Ovary (tissue), 9 donors: Measurements from ENCODE around the gene PACSIN2. TPM values are rescaled to one million over a fixed set of nuclear protein-coding genes. Genes with fewer than 3 reads are reported as not detected.

Source experiments
- DNase-seq, 5 donors: peaks; one replicate each; pipeline ENCODE4 v3.0.0-alpha.2; 2019 to 2020
- H3K27ac ChIP-seq, 2 donors: fragments of 200-600 bp; one replicate each; pipeline versions ENCODE4 v1.5.1 to v1.8.0; 2019 to 2022
- H3K27me3 ChIP-seq: fragments of 200-600 bp; one replicate; pipeline ENCODE4 v1.8.0; 2022
- H3K36me3 ChIP-seq: fragments of 200-600 bp; sonication (generic); one replicate; pipeline ENCODE4 v1.5.1; 2019
- H3K4me1 ChIP-seq: one replicate; pipeline ENCODE4 v1.8.1; 2013; ENCODE audit warnings: mild to moderate bottlenecking, moderate library complexity; ENCODE audit not compliant: insufficient read depth
- H3K4me3 ChIP-seq: fragments of 200-600 bp; sonication (generic); one replicate; pipeline ENCODE4 v1.5.1; 2017
- H3K9me3 ChIP-seq, 2 donors: fragments of 200-600 bp in 1 of 2; sonication (generic) in 1 of 2; one replicate each; pipeline versions ENCODE4 v1.5.1 to v1.8.1; 2013 to 2019; ENCODE audit warnings: mild to moderate bottlenecking in 1 of 2, moderate library complexity in 1 of 2
- CTCF ChIP-seq, 3 donors: fragments of 450-650 bp in 2 of 3; fragments of 200-600 bp in 1 of 3; IDR thresholded peaks; one replicate each; pipeline versions ENCODE4 v1.5.1 to v1.8.0; 2016 to 2022; ENCODE audit warnings: antibody characterized with exemption in 3 of 3, mild to moderate bottlenecking in 1 of 3
- EP300 ChIP-seq: sonication (generic); formaldehyde crosslinking; IDR thresholded peaks from one replicate; pipeline ENCODE4 v1.6.1; 2017; ENCODE audit warnings: antibody characterized with exemption
- POLR2A ChIP-seq: fragments of 450-650 bp; IDR thresholded peaks from one replicate; pipeline ENCODE4 v1.6.1; 2017; ENCODE audit warnings: antibody characterized with exemption, mild to moderate bottlenecking, moderate library complexity
- WGBS, 3 donors: extraction: QIAGEN DNeasy Blood & Tissue Kit in 1 of 3; methylation state at CpG; one replicate each; pipeline versions ENCODE4 v1.1.5 to v1.1.7; 2013 to 2017; 5-methylcytosine and 5-hydroxymethylcytosine counted together
- intact Hi-C, 4 donors: fragments of 100-400 bp; cut with DNase I; formaldehyde crosslinking; loops; one replicate each; pipeline versions ENCODE4 v1.11.0 to v1.15.1; 2022 to 2023
- polyA plus RNA-seq, 2 donors: library from polyadenylated mRNA; stranded (reverse); fragments of 200-250 nt in 1 of 2; fragments of 350-450 nt in 1 of 2; fragmentation: Illumina TruSeq in 1 of 2; extraction: RNeasy Lipid Tissue Mini Kit (QIAGEN cat#74804) in 1 of 2; gene quantifications; one replicate each; pipeline ENCODE4 v1.2.3, GENCODE V29; 2013 to 2014
- total RNA-seq, 7 donors: library from RNA; depleted of rRNA in 2 of 7; stranded (reverse); fragments of >200 nt in 2 of 7; fragmentation: NEBNext Ultra II Directional in 3 of 7; extraction: Animal tissue kit (Norgen Biotek cat#: 25700) in 3 of 7; gene quantifications; one replicate each; pipeline versions ENCODE4 v1.1.0 to v1.2.4, GENCODE V29; 2016 to 2023
- donor health status: DM: no; HTN: no; CAD: no; lungs with moderate emphysema.
- donor health status: DM: no; HTN: no; CAD: no.
- donor health status: Bipolar disorder and iron deficiency.
- donor health status: DM: yes; HTN: yes; CAD: no.
- donor health status: DM: no; HTN: no; CAD: no.
- donor health status: DM: yes; HTN: yes; CAD: no.

Gene PACSIN2
- total and polyA plus RNA-seq, 9 donors = 25.5 to 60.0 (median 48.0) TPM

- Histone ChIP-seq H3K9me3 (no peaks in the 10 kb centered on the region), H3K36me3 (no peaks in the 10 kb centered on the region), H3K27me3 (no peaks in the 10 kb centered on the region), H3K4me1 (peaks cover 1% of the 10 kb centered on the region), H3K4me3 (no peak overlapping the region), H3K27ac (no peak overlapping the region)
- WGBS, 3 donors = 88 to 91% (median 90%) methylated on average over 17 of the region's 17 CpGs
- TF ChIP-seq CTCF (IDR thresholded peaks at IDR 0.05) (no peak), EP300 (no peak), POLR2A (no peak)
- no peak for DNase-seq
- intact Hi-C loops = no loop called here
These were observed 98.8 kb downstream of the PACSIN2 start for GRCh38 chr22:42915980-42916765.

GRCh38 chr22:42914511-42915076 is 100.4 kb downstream of the PACSIN2 start:
- no peak overlapping the region for H3K4me3 ChIP-seq
- TF ChIP-seq CTCF (IDR thresholded peaks at IDR 0.05) = no peak
- no peak for TF ChIP-seq POLR2A
- TF ChIP-seq EP300 = no peak
- WGBS, 3 donors = 87 to 96% (median 95%) methylated on average over 6 of the region's 6 CpGs
- no peaks in the 10 kb centered on the region for H3K4me1 ChIP-seq
- H3K9me3 ChIP-seq = no peaks in the 10 kb centered on the region
- no peak overlapping the region for H3K27ac ChIP-seq
- no peaks in the 10 kb centered on the region for H3K36me3 ChIP-seq
- no peaks in the 10 kb centered on the region for H3K27me3 ChIP-seq
- intact Hi-C loops = no loop called here
- DNase-seq = no peak

DNA sequence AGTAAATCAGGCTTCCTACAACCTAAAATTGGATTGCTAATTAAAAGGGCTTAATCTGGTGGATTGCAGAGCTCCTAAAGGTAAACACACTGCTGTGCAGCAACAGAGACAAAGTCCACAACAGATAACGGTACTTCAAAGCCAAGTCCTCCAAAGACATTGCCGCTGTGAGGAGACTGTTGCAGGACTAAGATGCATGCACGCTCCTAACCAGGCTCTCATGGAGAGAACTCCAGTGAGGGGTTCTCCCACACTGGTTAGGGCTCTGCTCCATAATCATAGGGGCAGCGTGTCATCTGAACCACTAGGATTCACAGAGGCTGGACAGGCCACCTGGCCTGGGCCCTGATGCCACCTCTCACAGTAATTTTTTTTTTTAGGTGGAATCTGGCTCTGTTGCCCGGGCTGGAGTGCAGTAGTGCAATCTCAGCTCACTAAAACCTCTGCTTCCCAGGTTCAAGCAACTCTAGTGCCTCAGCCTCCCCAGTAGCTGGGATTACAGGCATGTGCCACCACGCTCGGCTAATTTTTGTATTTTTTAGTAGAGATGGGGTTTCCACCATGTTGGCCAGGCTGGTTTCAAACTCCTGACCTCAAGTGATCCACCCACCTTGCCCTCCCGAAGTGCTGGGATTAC is 101.0 kb downstream of the PACSIN2 start:
- no peak for TF ChIP-seq EP300
- no peak for TF ChIP-seq CTCF (IDR thresholded peaks at IDR 0.05)
- TF ChIP-seq POLR2A = no peak
- H3K36me3 ChIP-seq = no peaks in the 10 kb centered on the region
- no peaks in the 10 kb centered on the region for H3K9me3 ChIP-seq
- H3K4me3 ChIP-seq = no peak overlapping the region
- 89 to 90% (median 89%) methylated on average over 8 of the region's 8 CpGs for WGBS, 3 donors
- no peaks in the 10 kb centered on the region for H3K4me1 ChIP-seq
- no peak for DNase-seq
- no peak overlapping the region for H3K27ac ChIP-seq
- H3K27me3 ChIP-seq = no peaks in the 10 kb centered on the region
- intact Hi-C loops = no loop called here

DNA sequence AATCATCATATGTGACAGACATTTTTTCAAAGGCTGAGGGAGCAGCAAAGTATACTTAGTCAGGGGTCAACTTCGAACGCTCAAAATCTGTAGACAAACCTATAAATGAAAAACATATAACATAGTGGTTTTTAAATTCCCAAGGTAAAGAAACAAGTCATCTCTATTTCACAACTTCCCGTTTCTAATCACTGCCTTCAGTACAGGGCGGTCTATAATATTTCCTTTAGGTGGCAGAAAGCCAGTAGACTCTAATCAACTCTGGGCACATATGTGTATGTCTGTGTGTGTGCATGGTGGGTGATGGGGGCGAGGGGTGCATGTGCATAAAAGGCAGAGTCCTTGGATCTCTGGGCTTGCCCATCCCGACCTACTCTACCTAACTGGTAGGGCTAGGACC is 102.9 kb downstream of the PACSIN2 start:
- H3K4me1 ChIP-seq = peaks cover 18% of the 10 kb centered on the region
- WGBS, 3 donors = 89 to 91% (median 90%) methylated on average over 6 of the region's 6 CpGs
- intact Hi-C loops = no loop called here

More for the DNA sequence above, 102.9 kb downstream of the PACSIN2 start:
- TF ChIP-seq POLR2A (no peak), CTCF (IDR thresholded peaks at IDR 0.05) (no peak), EP300 (no peak)
- H3K27me3 ChIP-seq = no peaks in the 10 kb centered on the region
- DNase-seq = no peak
- no peaks in the 10 kb centered on the region for H3K9me3 ChIP-seq
- H3K36me3 ChIP-seq = no peaks in the 10 kb centered on the region
- H3K4me3 ChIP-seq = no peak overlapping the region
- no peak overlapping the region for H3K27ac ChIP-seq
